Mesenchymal stem cell (in vitro differentiated cells and primary cell): ENCODE measurements around the gene P3H3. TPM values are rescaled to one million over a fixed set of nuclear protein-coding genes. Genes with fewer than 3 reads are reported as not detected.

Source experiments
- DNase-seq: peaks from one replicate; pipeline ENCODE4 v3.0.0-alpha.2; 2013
- H2AFZ ChIP-seq: one replicate; pipeline ENCODE4 v1.6.1; 2013; ENCODE audit warnings: low read depth, mild to moderate bottlenecking, control low read depth, inconsistent platforms, low read length, moderate library complexity
- H2AK5ac ChIP-seq: 2 replicates; pipeline ENCODE4 v1.6.1; 2013; ENCODE audit warnings: low read length, moderate library complexity, mild to moderate bottlenecking, inconsistent platforms; ENCODE audit not compliant: severe bottlenecking
- H2BK120ac ChIP-seq: one replicate; pipeline ENCODE4 v1.6.1; 2013; ENCODE audit warnings: low read depth, mild to moderate bottlenecking, inconsistent platforms, low read length, moderate library complexity
- H2BK12ac ChIP-seq, 2 experiments: one replicate each; pipeline ENCODE4 v1.6.1; 2013; ENCODE audit warnings: inconsistent platforms in 2 of 2, low read length in 2 of 2, mild to moderate bottlenecking in 2 of 2, moderate library complexity in 2 of 2, control low read depth in 1 of 2
- H2BK15ac ChIP-seq: one replicate; pipeline ENCODE4 v1.6.1; 2013; ENCODE audit warnings: mild to moderate bottlenecking, low read depth, inconsistent platforms; ENCODE audit not compliant: poor library complexity, severe bottlenecking
- H2BK5ac ChIP-seq: 2 replicates; pipeline ENCODE4 v1.6.1; 2013; ENCODE audit warnings: low read depth, mild to moderate bottlenecking, low read length, control low read depth, inconsistent platforms; ENCODE audit not compliant: poor library complexity, severe bottlenecking
- H3K14ac ChIP-seq, 2 experiments: one replicate each; pipeline ENCODE4 v1.6.1; 2013; ENCODE audit warnings: inconsistent platforms in 2 of 2, low read length in 2 of 2, control low read depth in 1 of 2, mild to moderate bottlenecking in 1 of 2, moderate library complexity in 1 of 2
- H3K18ac ChIP-seq, 2 experiments: one replicate each; pipeline ENCODE4 v1.6.1; 2013; ENCODE audit warnings: inconsistent platforms in 2 of 2, low read length in 2 of 2, control low read depth in 1 of 2, low read depth in 1 of 2, mild to moderate bottlenecking in 1 of 2
- H3K23ac ChIP-seq, 2 experiments: one replicate each; pipeline ENCODE4 v1.6.1; 2013; ENCODE audit warnings: inconsistent platforms in 2 of 2, low read length in 2 of 2, mild to moderate bottlenecking in 2 of 2, moderate library complexity in 2 of 2, control low read depth in 1 of 2
- H3K27ac ChIP-seq: 2 replicates; pipeline ENCODE4 v1.5.1; 2013; ENCODE audit warnings: mild to moderate bottlenecking, moderate library complexity, low read length, control low read depth, inconsistent platforms; ENCODE audit not compliant: poor library complexity, severe bottlenecking
- H3K27me3 ChIP-seq, 2 experiments: 2 replicates each; pipeline versions ENCODE4 v1.6.1 to v1.7.0; 2013; ENCODE audit warnings: low read length in 2 of 2, mild to moderate bottlenecking in 2 of 2, moderate library complexity in 2 of 2, control low read depth in 1 of 2, inconsistent platforms in 1 of 2; ENCODE audit not compliant: control insufficient read depth in 1 of 2, insufficient read depth in 1 of 2
- H3K36me3 ChIP-seq, 2 experiments: 2 replicates each; pipeline versions ENCODE4 v1.6.1 to v1.7.0; 2013; ENCODE audit warnings: low read length in 2 of 2, control low read depth in 1 of 2, inconsistent platforms in 1 of 2, low read depth in 1 of 2, mild to moderate bottlenecking in 1 of 2; ENCODE audit not compliant: insufficient read depth in 2 of 2, control insufficient read depth in 1 of 2
- H3K4ac ChIP-seq, 2 experiments: one replicate each; pipeline ENCODE4 v1.6.1; 2013; ENCODE audit warnings: inconsistent platforms in 2 of 2, low read length in 2 of 2, mild to moderate bottlenecking in 2 of 2, moderate library complexity in 2 of 2, control low read depth in 1 of 2, low read depth in 1 of 2
- H3K4me1 ChIP-seq: 2 replicates; pipeline ENCODE4 v1.6.1; 2013; ENCODE audit warnings: low read depth, low read length, control low read depth; ENCODE audit not compliant: control insufficient read depth, insufficient read depth
- H3K4me2 ChIP-seq: 2 replicates; pipeline ENCODE4 v1.6.1; 2013; ENCODE audit warnings: low read length, mild to moderate bottlenecking, inconsistent platforms; ENCODE audit not compliant: poor library complexity, severe bottlenecking
- H3K4me3 ChIP-seq, 2 experiments: 2 replicates each; pipeline versions ENCODE4 v1.5.1 to v1.7.0; 2013; ENCODE audit warnings: low read length in 2 of 2, mild to moderate bottlenecking in 2 of 2, control low read depth in 1 of 2, low read depth in 1 of 2; ENCODE audit not compliant: insufficient read depth in 1 of 2
- H3K79me1 ChIP-seq: replicated peaks from 2 replicates; pipeline ENCODE4 v1.6.1; 2013; ENCODE audit warnings: mild to moderate bottlenecking, control low read depth, low read length, inconsistent platforms; ENCODE audit not compliant: poor library complexity, severe bottlenecking
- H3K9ac ChIP-seq: 2 replicates; pipeline ENCODE4 v1.7.0; 2013; ENCODE audit warnings: mild to moderate bottlenecking, low read length, moderate library complexity
- H3K9me3 ChIP-seq: 2 replicates; pipeline ENCODE4 v1.7.0; 2013; ENCODE audit warnings: mild to moderate bottlenecking, low read length; ENCODE audit not compliant: control insufficient read depth
- H4K8ac ChIP-seq: one replicate; pipeline ENCODE4 v1.6.1; 2013; ENCODE audit warnings: inconsistent platforms, mild to moderate bottlenecking, low read length, moderate library complexity
- H4K91ac ChIP-seq: one replicate; pipeline ENCODE4 v1.6.1; 2013; ENCODE audit warnings: mild to moderate bottlenecking, low read length, inconsistent platforms
- WGBS: methylation state at CpG from one replicate; pipeline ENCODE4 v1.1.7; 2013; ENCODE audit warnings: mixed read lengths; 5-methylcytosine and 5-hydroxymethylcytosine counted together
- polyA plus RNA-seq, 2 experiments: library from polyadenylated mRNA; stranded (reverse); fragments of 200-250 nt; gene quantifications; one replicate each; pipeline ENCODE4 v1.2.3, GENCODE V29; 2013

P3H3 gene
- polyA plus RNA-seq (2013, experiment 1 of 2), result 71.5 TPM
- 69.6 TPM for polyA plus RNA-seq (2013, experiment 2 of 2)

GRCh38 chr12:6827982-6828780 lies at the start of gene P3H3:
P3H3 (plus strand) TSS chr12:6828407; CDS start chr12:6828441, 34 bp downstream.
- peak within 1 kb of the TSS; percentile 91 for H2BK120ac ChIP-seq
- H3K23ac ChIP-seq, result peak within 1 kb of the TSS in 1 of 2 experiments; percentile 98
- peaks cover 22 to 32% of the 10 kb centered on the region in 2 experiments for H3K36me3 ChIP-seq
- H3K18ac ChIP-seq, result peak within 1 kb of the TSS; percentile 74 to 97
- H2AK5ac ChIP-seq, result peak within 1 kb of the TSS; percentile 44
- H3K79me1 ChIP-seq, result peaks cover 37% of the 10 kb centered on the region
- H3K4me1 ChIP-seq, result peaks cover 36% of the 10 kb centered on the region
- under 1% methylated on average over 42 of the region's 60 CpGs for WGBS
- peak within 1 kb of the TSS in 1 of 2 experiments; percentile 99 for H3K14ac ChIP-seq
- H4K91ac ChIP-seq, result peak within 1 kb of the TSS; percentile 98
- peak within 1 kb of the TSS; percentile 72 for H3K4me2 ChIP-seq
- H2BK5ac ChIP-seq, result peak within 1 kb of the TSS; percentile 53
- peaks cover 4 to 5% of the 10 kb centered on the region in 2 experiments for H3K27me3 ChIP-seq
- H3K4ac ChIP-seq, result peak within 1 kb of the TSS; percentile 97 to 98
- peak; percentile 80 for DNase-seq
- H2BK12ac ChIP-seq, result peak within 1 kb of the TSS; percentile 20 to 82
- peak within 1 kb of the TSS; percentile 81 for H3K27ac ChIP-seq
- H4K8ac ChIP-seq, result peak within 1 kb of the TSS; percentile 89
- peak within 1 kb of the TSS; percentile 92 to 93 for H3K4me3 ChIP-seq
- no peaks in the 10 kb centered on the region for H3K9me3 ChIP-seq
- H2BK15ac ChIP-seq, result peak within 1 kb of the TSS; percentile 92
- no peak within 1 kb of the TSS for H2AFZ ChIP-seq
- peak within 1 kb of the TSS; percentile 98 for H3K9ac ChIP-seq

- peak overlapping the region; percentile 17 for H3K27ac ChIP-seq
- H3K14ac ChIP-seq, result peak overlapping the region in 1 of 2 experiments; percentile 84
- H2BK12ac ChIP-seq, result peak overlapping the region in 1 of 2 experiments; percentile 40
- peaks cover 12% of the 10 kb centered on the region for H3K4me1 ChIP-seq
- no peaks in the 10 kb centered on the region for H3K79me1 ChIP-seq
- H3K9me3 ChIP-seq, result no peaks in the 10 kb centered on the region
- H3K23ac ChIP-seq, result peak overlapping the region in 1 of 2 experiments; percentile 19
- H3K4me3 ChIP-seq, result peak overlapping the region; percentile 59 to 78
- peaks cover 0 to 11% of the 10 kb centered on the region in 2 experiments for H3K36me3 ChIP-seq
- peak overlapping the region; percentile 59 to 90 for H3K18ac ChIP-seq
- peak overlapping the region; percentile 78 for H3K9ac ChIP-seq
- WGBS, result 7% methylated on average over 35 of the region's 35 CpGs
- peak overlapping the region; percentile 70 for H2AFZ ChIP-seq
- no peak overlapping the region for H2BK120ac ChIP-seq
- H3K27me3 ChIP-seq, result peaks cover 19 to 23% of the 10 kb centered on the region in 2 experiments
- H2BK15ac ChIP-seq, result no peak overlapping the region
- H4K8ac ChIP-seq, result peak overlapping the region; percentile 42
- H3K4ac ChIP-seq, result peak overlapping the region in 1 of 2 experiments; percentile 65
- no peak overlapping the region for H2AK5ac ChIP-seq
- H3K4me2 ChIP-seq, result peak overlapping the region; percentile 93
- DNase-seq, result peak; percentile 93
- H4K91ac ChIP-seq, result no peak overlapping the region
- no peak overlapping the region for H2BK5ac ChIP-seq
These were observed 49.3 kb upstream of the P3H3 start for GRCh38 chr12:6778574-6779550.

- Histone ChIP-seq H3K9ac (peak overlapping the region; percentile 21), H4K91ac (no peak overlapping the region), H3K4me2 (no peak overlapping the region), H3K14ac (no peak overlapping the region), H3K79me1 (no peaks in the 10 kb centered on the region), H2BK12ac (no peak overlapping the region), H2BK5ac (no peak overlapping the region), H4K8ac (peak overlapping the region; percentile 66), H3K23ac (no peak overlapping the region), H2BK15ac (peak overlapping the region; percentile 52), H2AK5ac (no peak overlapping the region), H3K18ac (no peak overlapping the region), H3K27me3 (peaks cover 9 to 17% of the 10 kb centered on the region in 2 experiments), H2AFZ (no peak overlapping the region), H3K27ac (no peak overlapping the region), H3K36me3 (peaks cover 0 to 6% of the 10 kb centered on the region in 2 experiments), H3K9me3 (no peaks in the 10 kb centered on the region), H3K4me1 (peaks cover 10% of the 10 kb centered on the region), H3K4ac (peak overlapping the region in 1 of 2 experiments; percentile 26), H2BK120ac (no peak overlapping the region), H3K4me3 (no peak overlapping the region)
- no peak for DNase-seq
- WGBS, result 84% methylated on average over 6 of the region's 6 CpGs
These were observed 48.3 kb upstream of the P3H3 start for GRCh38 chr12:6779708-6780432.
